A673 (cell line): Measurements from ENCODE around the gene HEXA. TPM values are rescaled to one million over a fixed set of nuclear protein-coding genes. Genes with fewer than 3 reads are reported as not detected.

Source experiments
- BruUV-seq: library from RNA; stranded (reverse); fragments of 400-500 nt; replicated peaks from 2 replicates; lab custom pipeline; 2021; lab: Mats Ljungman, UMichigan
- CTCF ChIA-PET: fragments of 300-600 bp; sonication (Branson Sonifier 250); formaldehyde crosslinking; loops from one replicate; lab custom pipeline; 2022; ENCODE audit warnings: antibody characterized with exemption; lab: Charles Lee
- POLR2A ChIA-PET: fragments of 300-600 bp; sonication (Branson Sonifier 250); formaldehyde crosslinking; loops from one replicate; lab custom pipeline; 2022; ENCODE audit warnings: antibody characterized with exemption; ENCODE audit not compliant: low non-redundant PET; lab: Charles Lee
- DNase-seq: peaks from one replicate; pipeline ENCODE4 v3.0.0-alpha.2; 2015; ENCODE audit warnings: low spot score
- H3K27ac ChIP-seq: fragments of 200-600 bp; sonication (generic); 2 replicates; pipeline ENCODE4 v1.5.1; 2016; ENCODE audit warnings: mixed run types, low read depth, mild to moderate bottlenecking, mixed read lengths, antibody characterized with exemption, low read length; ENCODE audit not compliant: poor library complexity, severe bottlenecking
- H3K27me3 ChIP-seq: fragments of 200-600 bp; sonication (generic); replicated peaks from 2 replicates; pipeline ENCODE4 v1.6.1; 2017; ENCODE audit warnings: mixed run types, low read depth, mild to moderate bottlenecking, mixed read lengths, antibody characterized with exemption, low read length; ENCODE audit not compliant: insufficient read depth, poor library complexity
- H3K36me3 ChIP-seq: fragments of 200-600 bp; sonication (generic); 2 replicates; pipeline ENCODE4 v1.6.1; 2016; ENCODE audit warnings: mixed run types, mild to moderate bottlenecking, mixed read lengths, antibody characterized with exemption, low read length; ENCODE audit not compliant: insufficient read depth, poor library complexity, severe bottlenecking
- H3K4me1 ChIP-seq: fragments of 200-600 bp; sonication (generic); 2 replicates; pipeline ENCODE4 v1.6.1; 2017; ENCODE audit warnings: mixed run types, mild to moderate bottlenecking, mixed read lengths, antibody characterized with exemption, low read length; ENCODE audit not compliant: insufficient read depth, poor library complexity, severe bottlenecking
- H3K4me3 ChIP-seq: fragments of 200-600 bp; sonication (generic); 2 replicates; pipeline ENCODE4 v1.5.1; 2016; ENCODE audit warnings: low read depth, mixed run types, mild to moderate bottlenecking, mixed read lengths, low read length; ENCODE audit not compliant: poor library complexity, severe bottlenecking
- H3K9me3 ChIP-seq: fragments of 200-600 bp; sonication (generic); 2 replicates; pipeline ENCODE4 v1.6.1; 2016; ENCODE audit warnings: mixed run types, low read depth, mild to moderate bottlenecking, mixed read lengths, antibody characterized with exemption, low read length; ENCODE audit not compliant: poor library complexity, severe bottlenecking
- CTCF ChIP-seq: fragments of 300-800, 200-600 bp; sonication (generic); conservative IDR thresholded peaks from 2 replicates; pipeline ENCODE4 v1.5.1; 2017; ENCODE audit warnings: low read depth, mild to moderate bottlenecking, antibody characterized with exemption, low read length, moderate library complexity, mixed read lengths
- EZH2 ChIP-seq: fragments of 200-600 bp; sonication (generic); IDR thresholded peaks from 2 replicates; pipeline ENCODE4 v1.6.1; 2017; ENCODE audit warnings: borderline replicate concordance, low read depth, mild to moderate bottlenecking, mixed read lengths, antibody characterized with exemption, low read length; ENCODE audit not compliant: poor library complexity, severe bottlenecking
- intact Hi-C: fragments of 100-400 bp; cut with micrococcal nuclease; formaldehyde crosslinking; loops from one replicate; pipeline ENCODE4 v1.10.0; 2022; ENCODE audit not compliant: unreplicated experiment
- total RNA-seq: library from RNA; stranded (reverse); gene quantifications from 2 replicates; pipeline ENCODE4 v1.2.3, GENCODE V29; 2021

The HEXA gene
- total RNA-seq, 1 experiment from 2014 or later = 64.8 TPM

GRCh38 chr15:72334842-72335241, 41.0 kb downstream of the HEXA start:
- Histone ChIP-seq H3K27ac (no peak overlapping the region), H3K4me3 (no peak overlapping the region), H3K36me3 (no peaks in the 10 kb centered on the region), H3K4me1 (no peaks in the 10 kb centered on the region), H3K27me3 (no peaks in the 10 kb centered on the region), H3K9me3 (no peaks in the 10 kb centered on the region)
- CTCF ChIA-PET = no interaction called here
- TF ChIP-seq EZH2 (no peak), CTCF (no peak)
- no peak for DNase-seq
- no TSS peak for BruUV-seq
- intact Hi-C loops = no loop called here
- POLR2A ChIA-PET = interaction anchor here (0.6 kb wide), 2 partner anchors 11 to 34 kb away, joined by 3 read pairs; no protein-coding TSS in a partner anchor

GRCh38 chr15:72331021-72331420, 44.8 kb downstream of the HEXA start:
- no peaks in the 10 kb centered on the region for H3K36me3 ChIP-seq
- BruUV-seq = no TSS peak
- POLR2A ChIA-PET = no interaction called here
- H3K27ac ChIP-seq = no peak overlapping the region
- no peak for DNase-seq
- H3K4me1 ChIP-seq = no peaks in the 10 kb centered on the region
- CTCF ChIA-PET = no interaction called here
- no peak overlapping the region for H3K4me3 ChIP-seq
- TF ChIP-seq EZH2 (no peak), CTCF (no peak)
- intact Hi-C loops = no loop called here
- H3K9me3 ChIP-seq = no peaks in the 10 kb centered on the region
- no peaks in the 10 kb centered on the region for H3K27me3 ChIP-seq

GRCh38 chr15:72323752-72324151, 52.1 kb downstream of the HEXA start:
- TF ChIP-seq EZH2 (no peak), CTCF (no peak)
- intact Hi-C loops = no loop called here
- CTCF ChIA-PET = no interaction called here
- no peaks in the 10 kb centered on the region for H3K9me3 ChIP-seq
- no peaks in the 10 kb centered on the region for H3K4me1 ChIP-seq
- POLR2A ChIA-PET = no interaction called here
- BruUV-seq = no TSS peak
- no peaks in the 10 kb centered on the region for H3K36me3 ChIP-seq
- no peak overlapping the region for H3K4me3 ChIP-seq
- no peak for DNase-seq
- H3K27me3 ChIP-seq = no peaks in the 10 kb centered on the region
- H3K27ac ChIP-seq = no peak overlapping the region
